GM13976 (cell line): ENCODE data around the gene BEND4.

Experiments used
- DNase-seq: peaks from one replicate; pipeline ENCODE4 v3.0.0; 2012; ENCODE audit warnings: low spot score
- in situ Hi-C: fragments of 300-500 bp; cut with MboI; formaldehyde crosslinking; loops from one replicate; pipeline ENCODE4 v1.12.0; 2022; ENCODE audit warnings: low sequenced_read_pairs, mixed read lengths, inconsistent platforms; ENCODE audit not compliant: unreplicated experiment
- TF ChIP-seq, protein P1 (sequence below): IDR thresholded peaks from 2 replicates; pipeline ENCODE4 v1.5.1; 2012; ENCODE audit warnings: borderline replicate concordance, mild to moderate bottlenecking; ENCODE audit not compliant: insufficient read depth; ENCODE audit errors: extremely low read depth, missing control alignments, control extremely low read depth

BEND4 gene

DNA sequence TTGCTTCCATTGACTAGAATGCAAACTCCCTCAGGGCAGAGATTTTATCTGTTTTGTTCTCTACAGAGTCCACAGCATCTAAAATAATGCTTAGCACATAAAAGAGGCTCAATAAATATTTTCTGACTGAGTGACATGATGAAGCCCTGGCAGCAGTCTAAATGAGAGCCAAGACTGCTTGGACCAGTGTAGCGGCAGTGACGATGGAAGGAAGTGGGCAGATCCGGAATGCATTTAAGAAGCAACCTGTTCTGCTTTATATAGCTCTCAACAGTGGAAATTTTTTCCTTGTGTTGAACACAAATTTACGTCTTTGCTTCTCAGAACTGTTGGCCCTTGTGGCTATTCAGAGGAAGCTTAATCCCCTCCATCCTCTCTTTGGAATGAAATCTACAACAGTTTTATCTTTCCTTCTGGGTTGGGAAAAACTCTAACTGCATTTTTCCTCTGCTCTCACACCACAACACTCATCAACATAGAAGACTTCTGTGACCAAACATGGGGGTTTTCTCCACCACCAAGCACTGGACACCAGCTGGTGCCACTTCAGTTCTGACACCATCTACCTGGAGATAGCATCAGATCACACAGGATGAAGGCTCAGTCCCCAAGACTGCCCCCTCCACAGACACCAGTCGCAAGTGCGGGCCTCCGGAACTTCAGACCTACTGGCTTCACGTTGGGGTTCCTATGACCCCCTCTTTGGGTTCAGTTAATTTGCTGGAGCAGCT is 7.0 kb upstream of the BEND4 start:
- DNase-seq, result no peak
- TF ChIP-seq, protein P1, sequence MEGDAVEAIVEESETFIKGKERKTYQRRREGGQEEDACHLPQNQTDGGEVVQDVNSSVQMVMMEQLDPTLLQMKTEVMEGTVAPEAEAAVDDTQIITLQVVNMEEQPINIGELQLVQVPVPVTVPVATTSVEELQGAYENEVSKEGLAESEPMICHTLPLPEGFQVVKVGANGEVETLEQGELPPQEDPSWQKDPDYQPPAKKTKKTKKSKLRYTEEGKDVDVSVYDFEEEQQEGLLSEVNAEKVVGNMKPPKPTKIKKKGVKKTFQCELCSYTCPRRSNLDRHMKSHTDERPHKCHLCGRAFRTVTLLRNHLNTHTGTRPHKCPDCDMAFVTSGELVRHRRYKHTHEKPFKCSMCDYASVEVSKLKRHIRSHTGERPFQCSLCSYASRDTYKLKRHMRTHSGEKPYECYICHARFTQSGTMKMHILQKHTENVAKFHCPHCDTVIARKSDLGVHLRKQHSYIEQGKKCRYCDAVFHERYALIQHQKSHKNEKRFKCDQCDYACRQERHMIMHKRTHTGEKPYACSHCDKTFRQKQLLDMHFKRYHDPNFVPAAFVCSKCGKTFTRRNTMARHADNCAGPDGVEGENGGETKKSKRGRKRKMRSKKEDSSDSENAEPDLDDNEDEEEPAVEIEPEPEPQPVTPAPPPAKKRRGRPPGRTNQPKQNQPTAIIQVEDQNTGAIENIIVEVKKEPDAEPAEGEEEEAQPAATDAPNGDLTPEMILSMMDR, result no peak
- in situ Hi-C loops, result no loop called here

DNA sequence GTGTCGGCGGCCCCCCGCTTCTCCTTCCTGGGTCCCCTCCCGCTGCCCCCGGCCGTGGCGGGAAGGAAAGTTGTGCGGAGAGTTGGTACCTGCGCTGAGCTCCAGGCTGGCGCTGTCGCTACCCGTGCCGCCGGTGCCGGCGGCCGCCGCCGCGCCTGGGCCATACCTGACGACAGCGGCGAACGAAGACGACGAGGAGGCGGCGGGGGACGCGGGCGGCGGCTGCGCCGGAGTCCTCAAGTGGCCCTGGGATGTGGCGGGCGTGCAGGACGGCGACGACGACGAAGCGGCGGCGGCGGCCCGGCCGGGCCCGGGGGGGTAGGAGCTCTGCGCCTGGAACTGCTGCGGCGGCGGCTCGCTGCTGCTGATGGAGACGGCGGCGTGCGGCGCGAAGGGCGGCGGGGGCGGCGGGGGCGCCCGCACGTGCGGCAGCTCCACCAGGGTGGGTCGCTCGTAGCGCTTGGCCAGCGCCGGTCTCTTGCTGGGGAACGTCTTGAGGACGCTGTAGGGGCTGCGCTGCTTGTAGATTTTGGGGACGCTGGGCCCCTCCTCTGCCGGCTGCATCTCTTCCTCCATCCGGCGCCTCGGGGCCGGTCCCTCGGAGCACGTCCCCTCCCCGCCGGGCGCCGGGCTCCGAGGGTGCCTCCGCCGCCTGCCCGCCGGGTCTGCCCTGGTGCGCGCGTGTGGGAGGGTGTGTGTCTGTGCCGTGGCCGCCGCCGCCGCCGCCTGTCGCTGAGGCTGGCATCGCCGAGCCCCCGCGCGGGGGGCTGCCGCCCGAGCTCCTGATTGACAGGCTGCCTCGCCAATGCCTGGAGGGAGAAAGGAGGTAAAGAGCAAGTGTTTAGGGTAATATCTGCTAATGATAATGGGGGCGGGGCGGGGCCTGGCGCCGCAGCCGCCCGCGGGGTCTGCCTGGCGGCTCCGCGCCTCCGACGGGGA is 618 bp downstream of the BEND4 start:
- DNase-seq, result peak; percentile 89
- TF ChIP-seq, protein P1, result no peak
- in situ Hi-C loops, result no loop called here

DNA sequence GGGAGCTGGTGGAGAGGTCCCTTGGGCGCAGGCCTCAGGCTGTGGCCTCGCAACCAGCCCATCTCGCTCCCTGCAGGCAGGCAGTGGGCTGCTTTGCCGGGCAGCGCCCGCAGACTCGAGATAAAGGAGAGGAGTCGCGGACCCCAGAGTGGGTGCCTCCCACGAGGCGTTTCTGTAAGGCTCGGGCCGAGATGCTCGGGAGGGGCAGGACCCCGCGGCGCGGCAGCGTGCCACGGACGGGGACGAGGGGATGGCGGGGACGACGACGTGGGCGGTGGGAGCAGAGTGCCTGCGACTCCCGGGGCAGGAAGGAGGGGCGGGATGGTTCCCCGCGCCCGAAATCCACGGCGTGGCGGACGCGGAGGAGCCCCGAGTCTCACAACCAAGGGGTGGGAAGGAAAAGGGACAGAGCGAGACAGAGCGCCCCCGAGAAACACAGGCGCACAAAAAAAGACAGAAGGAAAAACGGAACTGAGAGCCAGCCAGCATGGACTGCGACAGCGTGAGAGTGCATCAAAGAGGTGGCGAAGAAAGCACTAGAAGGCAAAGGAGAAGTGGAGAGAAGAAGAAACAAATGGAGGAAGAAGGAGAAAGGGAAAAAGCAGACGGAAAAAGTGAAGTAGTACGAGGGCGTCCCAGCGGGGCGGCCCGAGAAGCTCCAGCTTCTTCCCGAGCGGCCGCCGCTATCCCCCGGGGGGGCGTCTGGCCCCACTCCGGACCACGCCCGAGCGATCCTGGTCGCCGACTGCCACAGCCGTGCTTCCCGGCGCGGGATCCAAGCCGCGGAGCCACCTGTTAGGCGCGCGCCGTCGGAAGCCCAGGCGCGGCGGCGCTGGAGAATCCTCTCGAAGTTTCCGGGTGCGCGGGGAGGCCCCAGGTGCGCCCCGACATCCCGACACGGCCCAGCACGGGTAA is 1.5 kb downstream of the BEND4 start:
- DNase-seq, result peak; percentile 71
- TF ChIP-seq, protein P1, result peak; percentile 17
- in situ Hi-C loops, result no loop called here

DNA sequence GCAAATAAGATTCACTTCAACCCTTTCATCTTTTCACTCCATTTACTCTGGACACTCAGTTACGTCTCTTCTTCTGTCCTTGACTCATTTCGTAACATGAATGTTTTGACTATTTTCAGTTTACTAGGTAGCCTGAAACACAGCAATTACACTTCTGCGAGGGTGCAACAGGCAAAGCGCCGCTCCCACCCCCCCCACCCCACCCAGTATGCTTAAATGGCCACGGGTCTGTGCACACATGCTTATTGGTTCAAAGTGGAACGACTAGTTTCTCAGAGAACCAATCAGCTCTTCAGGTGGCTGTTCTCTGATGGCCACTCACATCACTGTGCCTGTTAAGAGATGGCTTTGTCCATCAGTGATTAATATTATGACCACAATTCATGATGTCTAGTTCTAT is 3.5 kb downstream of the BEND4 start:
- peak; percentile 38 for DNase-seq
- in situ Hi-C loops, result no loop called here
- TF ChIP-seq, protein P1, result no peak

DNA sequence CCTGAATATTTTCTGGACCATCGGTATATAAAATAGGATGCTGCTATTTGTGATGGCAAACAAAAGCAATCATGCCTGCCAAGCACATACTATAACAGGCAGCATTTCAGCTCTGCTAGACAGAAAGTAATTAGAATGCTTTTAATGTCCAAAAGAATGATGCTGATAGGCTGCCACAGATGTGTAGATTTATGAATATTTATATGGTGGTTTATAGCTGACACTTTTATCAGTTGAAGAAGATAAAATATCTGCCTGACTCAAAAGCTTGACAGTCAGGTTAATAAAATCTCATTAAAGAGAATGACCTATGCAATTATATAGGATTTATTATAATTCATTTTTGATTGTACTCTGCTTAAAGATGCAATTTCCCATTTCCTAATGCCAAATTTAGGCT is 4.0 kb downstream of the BEND4 start:
- in situ Hi-C loops, result no loop called here
- no peak for DNase-seq
- TF ChIP-seq, protein P1, result no peak

DNA sequence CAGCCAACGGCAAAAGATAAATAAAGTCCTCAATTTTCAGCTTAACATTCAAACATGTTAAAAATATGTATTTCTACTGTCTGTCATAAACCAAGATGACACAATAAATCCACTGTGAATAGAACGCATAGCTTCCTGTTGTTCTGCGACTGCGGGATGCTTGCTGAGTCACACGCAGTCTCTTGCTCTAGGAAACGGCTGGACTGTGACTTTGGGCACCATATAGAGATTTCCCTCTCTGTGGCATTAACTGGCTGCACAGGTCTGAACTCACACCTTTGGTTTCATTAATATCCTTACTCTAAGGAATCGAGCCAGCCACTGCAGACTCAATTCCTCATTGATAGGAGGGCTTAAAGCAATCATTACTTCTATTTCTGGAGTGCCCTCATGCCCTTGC is 8.4 kb downstream of the BEND4 start:
- no peak for DNase-seq
- in situ Hi-C loops, result no loop called here

More for the DNA sequence above, 8.4 kb downstream of the BEND4 start:
- TF ChIP-seq, protein P1, result no peak
